Ovary (tissue), 9 donors: Measurements from ENCODE around the gene PLEKHM3. TPM values are rescaled to one million over a fixed set of nuclear protein-coding genes. Genes with fewer than 3 reads are reported as not detected.

Source experiments
- DNase-seq, 5 donors: peaks; one replicate each; pipeline ENCODE4 v3.0.0-alpha.2; 2019 to 2020
- H3K27ac ChIP-seq, 2 donors: fragments of 200-600 bp; one replicate each; pipeline versions ENCODE4 v1.5.1 to v1.8.0; 2019 to 2022
- H3K27me3 ChIP-seq: fragments of 200-600 bp; one replicate; pipeline ENCODE4 v1.8.0; 2022
- H3K36me3 ChIP-seq: fragments of 200-600 bp; sonication (generic); one replicate; pipeline ENCODE4 v1.5.1; 2019
- H3K4me1 ChIP-seq: one replicate; pipeline ENCODE4 v1.8.1; 2013; ENCODE audit warnings: mild to moderate bottlenecking, moderate library complexity; ENCODE audit not compliant: insufficient read depth
- H3K4me3 ChIP-seq: fragments of 200-600 bp; sonication (generic); one replicate; pipeline ENCODE4 v1.5.1; 2017
- H3K9me3 ChIP-seq, 2 donors: fragments of 200-600 bp in 1 of 2; sonication (generic) in 1 of 2; one replicate each; pipeline versions ENCODE4 v1.5.1 to v1.8.1; 2013 to 2019; ENCODE audit warnings: mild to moderate bottlenecking in 1 of 2, moderate library complexity in 1 of 2
- CTCF ChIP-seq, 3 donors: fragments of 450-650 bp in 2 of 3; fragments of 200-600 bp in 1 of 3; IDR thresholded peaks; one replicate each; pipeline versions ENCODE4 v1.5.1 to v1.8.0; 2016 to 2022; ENCODE audit warnings: antibody characterized with exemption in 3 of 3, mild to moderate bottlenecking in 1 of 3
- EP300 ChIP-seq: sonication (generic); formaldehyde crosslinking; IDR thresholded peaks from one replicate; pipeline ENCODE4 v1.6.1; 2017; ENCODE audit warnings: antibody characterized with exemption
- POLR2A ChIP-seq: fragments of 450-650 bp; IDR thresholded peaks from one replicate; pipeline ENCODE4 v1.6.1; 2017; ENCODE audit warnings: antibody characterized with exemption, mild to moderate bottlenecking, moderate library complexity
- WGBS, 3 donors: extraction: QIAGEN DNeasy Blood & Tissue Kit in 1 of 3; methylation state at CpG; one replicate each; pipeline versions ENCODE4 v1.1.5 to v1.1.7; 2013 to 2017; 5-methylcytosine and 5-hydroxymethylcytosine counted together
- intact Hi-C, 4 donors: fragments of 100-400 bp; cut with DNase I; formaldehyde crosslinking; loops; one replicate each; pipeline versions ENCODE4 v1.11.0 to v1.15.1; 2022 to 2023
- polyA plus RNA-seq, 2 donors: library from polyadenylated mRNA; stranded (reverse); fragments of 200-250 nt in 1 of 2; fragments of 350-450 nt in 1 of 2; fragmentation: Illumina TruSeq in 1 of 2; extraction: RNeasy Lipid Tissue Mini Kit (QIAGEN cat#74804) in 1 of 2; gene quantifications; one replicate each; pipeline ENCODE4 v1.2.3, GENCODE V29; 2013 to 2014
- total RNA-seq, 7 donors: library from RNA; depleted of rRNA in 2 of 7; stranded (reverse); fragments of >200 nt in 2 of 7; fragmentation: NEBNext Ultra II Directional in 3 of 7; extraction: Animal tissue kit (Norgen Biotek cat#: 25700) in 3 of 7; gene quantifications; one replicate each; pipeline versions ENCODE4 v1.1.0 to v1.2.4, GENCODE V29; 2016 to 2023
- donor health status: DM: no; HTN: no; CAD: no; lungs with moderate emphysema.
- donor health status: DM: no; HTN: no; CAD: no.
- donor health status: Bipolar disorder and iron deficiency.
- donor health status: DM: yes; HTN: yes; CAD: no.
- donor health status: DM: no; HTN: no; CAD: no.
- donor health status: DM: yes; HTN: yes; CAD: no.

PLEKHM3 gene
- total and polyA plus RNA-seq, 9 donors: 6.5 to 26.1 (median 14.3) TPM

- TF ChIP-seq EP300 (no peak), CTCF (IDR thresholded peaks at IDR 0.05) (no peak), POLR2A (no peak)
- H3K4me3 ChIP-seq: no peak overlapping the region
- H3K9me3 ChIP-seq: no peaks in the 10 kb centered on the region
- intact Hi-C loops: no loop called here
- no peak for DNase-seq
- H3K27me3 ChIP-seq: no peaks in the 10 kb centered on the region
- H3K36me3 ChIP-seq: no peaks in the 10 kb centered on the region
- no peak overlapping the region for H3K27ac ChIP-seq
- H3K4me1 ChIP-seq: peaks cover 5% of the 10 kb centered on the region
- 79 to 87% (median 86%) methylated on average over 5 of the region's 5 CpGs for WGBS, 3 donors
Observed at GRCh38 chr2:207895274-207895860, 130.0 kb downstream of the PLEKHM3 start.

- H3K9me3 ChIP-seq: no peaks in the 10 kb centered on the region
- H3K4me3 ChIP-seq: no peak overlapping the region
- peaks cover 3% of the 10 kb centered on the region for H3K4me1 ChIP-seq
- 38 to 51% (median 38%) methylated on average over 7 of the region's 7 CpGs for WGBS, 3 donors
- H3K27ac ChIP-seq: no peak overlapping the region
- TF ChIP-seq POLR2A (no peak), EP300 (no peak), CTCF (IDR thresholded peaks at IDR 0.05) (no peak)
- intact Hi-C loops: no loop called here
- DNase-seq: no peak
- no peaks in the 10 kb centered on the region for H3K27me3 ChIP-seq
- H3K36me3 ChIP-seq: no peaks in the 10 kb centered on the region
Observed at GRCh38 chr2:207892716-207893402, 132.5 kb downstream of the PLEKHM3 start.

- Histone ChIP-seq H3K4me1 (peaks cover 1% of the 10 kb centered on the region), H3K27ac (no peak overlapping the region), H3K36me3 (no peaks in the 10 kb centered on the region), H3K27me3 (no peaks in the 10 kb centered on the region), H3K9me3 (no peaks in the 10 kb centered on the region), H3K4me3 (no peak overlapping the region)
- DNase-seq: no peak
- WGBS, 3 donors: 89 to 97% (median 92%) methylated on average over 4 of the region's 4 CpGs
- TF ChIP-seq POLR2A (no peak), EP300 (no peak), CTCF (IDR thresholded peaks at IDR 0.05) (no peak)
- intact Hi-C loops: no loop called here
Observed at GRCh38 chr2:207891086-207891844, 134.1 kb downstream of the PLEKHM3 start.

- 26 to 41% (median 41%) methylated on average over 1 of the region's 1 CpG for WGBS, 3 donors
- H3K36me3 ChIP-seq: no peaks in the 10 kb centered on the region
- DNase-seq: no peak
- intact Hi-C loops: no loop called here
- no peak overlapping the region for H3K4me3 ChIP-seq
- H3K27ac ChIP-seq: no peak overlapping the region
- H3K9me3 ChIP-seq: no peaks in the 10 kb centered on the region
- TF ChIP-seq CTCF (IDR thresholded peaks at IDR 0.05) (no peak), POLR2A (no peak), EP300 (no peak)
- no peaks in the 10 kb centered on the region for H3K27me3 ChIP-seq
- no peaks in the 10 kb centered on the region for H3K4me1 ChIP-seq
Observed at GRCh38 chr2:207887500-207887899, 137.8 kb downstream of the PLEKHM3 start.
